NT2/D1 (cell line): Measurements from ENCODE around the gene KCNQ1.

Experiments used
- YY1 ChIP-seq: IDR thresholded peaks from 2 replicates; pipeline ENCODE4 v1.6.1; 2011; ENCODE audit not compliant: insufficient read length, insufficient read depth
- ZNF274 ChIP-seq: IDR thresholded peaks from 2 replicates; pipeline ENCODE4 v1.6.1; 2011; ENCODE audit warnings: mild to moderate bottlenecking, low read depth, low read length

DNA sequence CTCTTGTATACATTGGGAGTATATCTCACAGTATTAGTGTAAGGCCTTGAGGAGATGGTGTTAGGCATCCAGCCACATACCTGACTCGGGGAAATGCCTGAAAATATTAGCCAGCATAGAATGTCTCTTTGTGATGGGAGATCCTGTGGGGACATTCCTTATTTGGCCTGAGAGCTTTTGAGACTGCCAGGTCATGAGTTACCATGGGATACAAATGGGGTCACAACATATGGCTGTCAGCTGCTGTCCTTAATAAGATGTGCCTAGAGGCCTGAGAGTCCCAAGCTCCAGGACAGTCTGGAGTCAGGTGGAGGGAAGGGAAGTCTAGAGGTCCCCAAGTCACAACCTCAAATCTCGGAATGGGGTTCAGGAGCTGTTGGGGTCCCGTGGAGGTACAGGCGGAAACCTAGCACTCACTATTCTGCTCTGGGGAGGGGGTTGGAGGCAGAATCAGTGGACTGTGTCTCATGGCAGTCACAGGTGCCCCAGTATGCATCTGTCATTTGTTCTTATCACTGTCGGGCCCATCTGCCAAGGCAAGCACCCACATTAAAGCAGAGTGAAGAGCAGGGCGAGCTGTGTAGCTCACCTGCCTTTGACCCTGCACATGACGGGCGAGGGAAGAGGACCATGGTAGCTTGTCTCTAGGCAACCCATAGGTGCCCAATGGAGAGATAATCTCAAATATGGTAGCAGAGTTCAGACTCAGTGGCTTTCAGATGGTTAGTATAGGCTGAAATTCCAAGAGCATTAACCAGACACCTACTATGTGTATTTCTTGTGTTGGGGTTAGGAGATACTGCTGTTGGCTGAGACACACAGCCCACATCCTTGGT, 225.0 kb downstream of the KCNQ1 start:
- TF ChIP-seq YY1: no peak
- TF ChIP-seq ZNF274: no peak
